ENCODE measurements around the gene NOTCH1. TPM values are rescaled to one million over a fixed set of nuclear protein-coding genes. Genes with fewer than 3 reads are reported as not detected.

NOTCH1 gene
- total and polyA plus RNA-seq, 2 of the 4 experiments (the other 2 are of a cell fraction) = 1.8 to 6.0 TPM

- Histone ChIP-seq H4K91ac (ENCODE audit: insufficient read depth, low read depth, low read length) (no peak overlapping the region), H2BK120ac (ENCODE audit: low read depth, low read length) (no peak overlapping the region), H4K20me1 (ENCODE audit: insufficient read depth, low read length) (peaks cover 57% of the 10 kb centered on the region), H2BK20ac (ENCODE audit: low read depth, low read length) (no peak overlapping the region), H3K27me3 (ENCODE audit: control insufficient read depth, insufficient read depth, low read length) (no peaks in the 10 kb centered on the region), H3K9me3 (ENCODE audit: control insufficient read depth, insufficient read depth, low read length) (no peaks in the 10 kb centered on the region), H2BK15ac (ENCODE audit: low read depth, low read length) (no peak overlapping the region), H2AK5ac (ENCODE audit: low read depth, low read length) (no peak overlapping the region), H2AK9ac (replicated peaks; ENCODE audit: low read depth, low read length, poor library complexity) (no peak overlapping the region), H3K4ac (ENCODE audit: low read depth, low read length) (no peak overlapping the region), H3K4me3 (ENCODE audit: insufficient read depth, low read depth, low read length) (no peak overlapping the region), H3K79me1 (ENCODE audit: low read depth in 1 of 2, low read length in 2 of 2) (peaks cover 5 to 45% of the 10 kb centered on the region in 2 experiments; a peak in 2 of 4 replicates), H3K9me1 (ENCODE audit: insufficient read depth, low read length) (no peaks in the 10 kb centered on the region), H3K56ac (ENCODE audit: extremely low read depth, insufficient read depth, low read length) (no peak overlapping the region), H3K36me3 (ENCODE audit: control insufficient read depth, insufficient read depth, low read length) (peaks cover 15% of the 10 kb centered on the region; the same call in 1 of the 2 replicates), H3K27ac (ENCODE audit: insufficient read depth, low read length) (no peak overlapping the region), H3K4me2 (ENCODE audit: low read depth, low read length) (no peak overlapping the region), H3K14ac (replicated peaks; ENCODE audit: low read depth, low read length) (no peak overlapping the region), H4K5ac (ENCODE audit: low read depth, low read length) (no peak overlapping the region), H3K9ac (ENCODE audit: low read depth, low read length) (no peak overlapping the region), H4K8ac (ENCODE audit: low read depth in 2 of 2, low read length in 2 of 2) (no peak overlapping the region), H3K4me1 (ENCODE audit: control insufficient read depth, insufficient read depth, low read length) (peaks cover 2% of the 10 kb centered on the region; the same call in 1 of the 2 replicates), H3K18ac (ENCODE audit: low read depth, low read length) (no peak overlapping the region), H2BK5ac (ENCODE audit: low read depth, low read length, poor library complexity, severe bottlenecking) (no peak overlapping the region), H3K23ac (ENCODE audit: low read depth, low read length) (no peak overlapping the region), H2AFZ (replicated peaks; ENCODE audit: low read length, poor library complexity) (no peak overlapping the region)
- CTCF ChIA-PET = no interaction called here
- intact Hi-C loops (cut with micrococcal nuclease) (no loop called here), dilution Hi-C loops (cut with HindIII; ENCODE audit: low sequenced_read_pairs, unreplicated experiment) (no loop called here), in situ Hi-C loops (cut with MboI; ENCODE audit: low sequenced_read_pairs) (no loop called here)
- no peak for TF ChIP-seq CEBPB (IDR thresholded peaks at IDR 0.05; ENCODE audit: low read depth, low read length)
- TF ChIP-seq USF2 (IDR thresholded peaks at IDR 0.05; ENCODE audit: low read depth, low read length) = no peak
- no peak for TF ChIP-seq RAD21 (IDR thresholded peaks at IDR 0.05; ENCODE audit: low read length)
- no peak for TF ChIP-seq FOS (IDR thresholded peaks at IDR 0.05; ENCODE audit: low read depth, low read length)
- no peak for TF ChIP-seq SMC3 (IDR thresholded peaks at IDR 0.05; ENCODE audit: low read depth, low read length)
- no peak for TF ChIP-seq CTCF (conservative IDR thresholded peaks at IDR 0.05; ENCODE audit: low read depth, low read length)
- no peak for TF ChIP-seq RFX5 (IDR thresholded peaks at IDR 0.05; ENCODE audit: low read depth, low read length)
- TF ChIP-seq MAFK (IDR thresholded peaks at IDR 0.05; ENCODE audit: low read depth, low read length) = no peak
- TF ChIP-seq RCOR1 (IDR thresholded peaks at IDR 0.05; ENCODE audit: insufficient replicate concordance, low read length) = no peak
- no peak for TF ChIP-seq BHLHE40 (IDR thresholded peaks at IDR 0.05; ENCODE audit: low read depth, low read length)
- TF ChIP-seq MXI1 (IDR thresholded peaks at IDR 0.05; ENCODE audit: borderline replicate concordance, low read depth, low read length) = no peak
- TF ChIP-seq ELK1 (IDR thresholded peaks at IDR 0.05; ENCODE audit: borderline replicate concordance, low read depth, low read length) = no peak
- no peak for TF ChIP-seq CHD1 (IDR thresholded peaks at IDR 0.05; ENCODE audit: low read depth, low read length)
- 69% methylated on average over 8 of the region's 20 CpGs; no CpG with 5 or more reads in 1 of the 2 experiments for WGBS, 2 experiments (ENCODE audit: extremely low coverage in 2 of 2, insufficient read length in 1 of 2)
- ATAC-seq (ENCODE audit: low read depth) = no peak
- POLR2A ChIA-PET (ENCODE audit: unreplicated experiment) = no interaction called here
- no peak for DNase-seq
- BruUV-seq (replicated peaks) = no TSS peak
Measured at GRCh38 chr9:136530461-136531089, 15.3 kb downstream of the NOTCH1 start.

Data from IMR-90 (cell line).